Activated CD4-positive, alpha-beta T cell treated with anti-CD3 and anti-CD28 coated beads, Interleukin-2, amount 10 ng/mL, durations not matched to agents 24 days and 14 days (primary cell): ENCODE measurements around the gene LDLRAD4. TPM values are rescaled to one million over a fixed set of nuclear protein-coding genes. Genes with fewer than 3 reads are reported as not detected.

Experiments
- DNase-seq: peaks from one replicate; pipeline ENCODE4 v3.0.0; 2022
- H3K27ac Mint-ChIP-seq: one replicate; pipeline ENCODE4 v1.8.0; 2022; ENCODE audit warnings: mild to moderate bottlenecking, mixed read lengths
- H3K27me3 Mint-ChIP-seq: one replicate; pipeline ENCODE4 v1.8.0; 2022; ENCODE audit warnings: mixed read lengths
- H3K36me3 Mint-ChIP-seq: one replicate; pipeline ENCODE4 v1.8.0; 2022; ENCODE audit warnings: low read depth, mild to moderate bottlenecking, mixed read lengths
- H3K4me1 Mint-ChIP-seq: one replicate; pipeline ENCODE4 v1.8.0; 2021; ENCODE audit warnings: mixed read lengths
- H3K4me3 Mint-ChIP-seq: one replicate; pipeline ENCODE4 v1.8.0; 2022; ENCODE audit warnings: mild to moderate bottlenecking, moderate library complexity, mixed read lengths
- H3K9me3 Mint-ChIP-seq: one replicate; pipeline ENCODE4 v1.8.0; 2021; ENCODE audit warnings: mixed read lengths
- intact Hi-C: fragments of 100-400 bp; cut with micrococcal nuclease; formaldehyde crosslinking; loops from one replicate; pipeline ENCODE4 v1.15.1; 2023
- total RNA-seq: library from RNA; stranded (reverse); gene quantifications from 2 replicates; pipeline ENCODE4 v1.2.3, GENCODE V29; 2022

The LDLRAD4 gene
- total RNA-seq, 1 donor from 2014 or later, result 36.5 TPM

DNA sequence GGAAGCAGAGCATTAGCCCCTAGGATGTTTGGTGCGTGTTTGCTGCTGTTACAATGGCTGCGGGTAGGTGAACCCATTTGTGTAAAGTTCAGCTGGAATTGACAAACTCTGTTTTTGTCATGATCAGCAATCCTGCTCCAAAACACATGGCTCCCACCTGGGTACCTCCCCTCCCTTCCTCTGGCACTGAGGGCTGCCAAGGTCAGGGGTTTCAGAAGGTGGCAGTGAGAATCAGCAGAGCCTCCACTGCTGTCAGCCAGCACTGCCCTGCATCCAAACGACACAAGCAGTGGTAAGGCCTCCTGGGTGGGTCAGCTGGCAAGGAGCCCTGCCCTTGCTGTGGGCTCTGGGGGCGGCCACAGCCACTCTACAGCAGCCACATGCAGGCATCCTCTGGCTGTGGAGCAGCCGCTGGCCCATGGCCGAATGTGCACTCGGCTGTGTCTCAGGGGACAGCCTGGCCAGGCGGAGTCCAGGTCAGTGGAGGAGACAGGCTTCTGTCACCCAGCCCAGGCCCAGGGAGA is 32.8 kb upstream of the LDLRAD4 start:
- H3K9me3 Mint-ChIP-seq, result no peaks in the 10 kb centered on the region
- H3K27ac Mint-ChIP-seq, result no peak overlapping the region
- peaks cover 31% of the 10 kb centered on the region for H3K27me3 Mint-ChIP-seq
- no peak for DNase-seq
- intact Hi-C loops, result no loop called here
- H3K4me1 Mint-ChIP-seq, result peaks cover 2% of the 10 kb centered on the region
- no peak overlapping the region for H3K4me3 Mint-ChIP-seq
- no peaks in the 10 kb centered on the region for H3K36me3 Mint-ChIP-seq

DNA sequence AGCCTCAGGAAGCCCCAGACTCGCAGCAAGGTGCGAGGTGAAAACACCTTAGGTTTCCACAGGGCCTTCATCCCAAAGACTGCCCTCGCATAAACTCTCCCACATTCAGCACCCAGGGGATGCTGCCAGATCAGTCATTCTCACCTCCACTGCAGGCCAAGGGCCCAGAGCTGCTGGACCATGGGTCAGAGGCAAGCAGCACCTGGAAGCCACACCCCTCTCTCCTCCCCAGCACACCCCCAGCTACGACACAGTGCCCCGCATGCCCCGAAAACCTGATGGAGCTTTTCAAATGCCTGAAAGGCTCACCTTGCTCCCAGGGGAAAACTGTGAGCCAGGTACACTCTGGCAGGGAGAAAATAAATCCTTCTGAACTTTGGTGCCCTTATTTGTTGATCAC is 31.9 kb upstream of the LDLRAD4 start:
- peaks cover 25% of the 10 kb centered on the region for H3K27me3 Mint-ChIP-seq
- H3K9me3 Mint-ChIP-seq, result no peaks in the 10 kb centered on the region
- H3K27ac Mint-ChIP-seq, result no peak overlapping the region
- no peaks in the 10 kb centered on the region for H3K36me3 Mint-ChIP-seq
- DNase-seq, result no peak
- H3K4me1 Mint-ChIP-seq, result peaks cover 2% of the 10 kb centered on the region
- no peak overlapping the region for H3K4me3 Mint-ChIP-seq
- intact Hi-C loops, result no loop called here

GRCh38 chr18:13187498-13187897 is 31.1 kb upstream of the LDLRAD4 start:
- Mint-ChIP-seq H3K4me1 (no peaks in the 10 kb centered on the region), H3K9me3 (no peaks in the 10 kb centered on the region), H3K36me3 (no peaks in the 10 kb centered on the region), H3K27me3 (peaks cover 25% of the 10 kb centered on the region), H3K4me3 (no peak overlapping the region), H3K27ac (no peak overlapping the region)
- intact Hi-C loops, result no loop called here
- no peak for DNase-seq

DNA sequence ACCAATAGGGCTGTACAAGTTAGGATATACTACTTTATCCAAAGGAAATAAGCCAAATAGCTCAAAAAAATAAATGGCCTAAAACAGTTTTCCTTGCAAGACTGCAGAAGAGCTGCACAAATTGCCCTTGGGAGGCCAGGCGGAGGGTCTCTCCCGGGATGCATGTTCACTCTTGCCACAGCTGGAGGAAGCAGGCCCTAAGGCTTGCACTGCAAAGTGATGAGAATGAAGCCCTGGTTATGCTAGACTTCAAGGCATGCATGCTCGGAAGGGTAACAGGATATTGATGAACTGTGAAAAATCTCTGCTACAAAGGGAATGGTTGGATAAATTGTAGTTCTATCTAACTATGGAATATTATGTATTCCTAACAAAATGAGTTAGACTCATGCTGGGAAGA is 27.5 kb upstream of the LDLRAD4 start:
- intact Hi-C loops, result no loop called here
- Mint-ChIP-seq H3K27me3 (peaks cover 24% of the 10 kb centered on the region), H3K36me3 (no peaks in the 10 kb centered on the region), H3K4me3 (no peak overlapping the region), H3K27ac (no peak overlapping the region), H3K4me1 (no peaks in the 10 kb centered on the region), H3K9me3 (no peaks in the 10 kb centered on the region)
- no peak for DNase-seq

DNA sequence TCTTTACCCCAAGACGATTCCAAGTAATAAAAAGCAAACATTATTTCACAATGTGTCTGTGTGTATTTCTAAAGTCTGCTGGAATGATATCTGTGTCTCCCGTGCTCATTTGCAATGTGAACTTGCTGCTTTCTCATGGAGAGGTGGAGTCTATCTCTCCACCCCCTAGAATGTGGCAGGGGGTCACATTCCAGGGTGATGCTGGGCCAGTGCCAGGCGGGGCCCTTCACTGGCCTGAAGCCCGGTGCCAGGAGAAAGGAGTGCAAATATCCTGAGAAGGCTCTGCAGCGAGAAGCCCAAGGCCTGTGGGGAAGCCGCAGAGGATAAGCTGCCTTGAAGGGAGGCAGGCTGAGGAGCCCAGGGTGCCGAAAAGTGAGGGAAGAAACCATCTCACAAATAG is 26.8 kb upstream of the LDLRAD4 start:
- intact Hi-C loops, result no loop called here
- Mint-ChIP-seq H3K36me3 (no peaks in the 10 kb centered on the region), H3K27ac (no peak overlapping the region), H3K4me3 (no peak overlapping the region), H3K4me1 (no peaks in the 10 kb centered on the region), H3K9me3 (no peaks in the 10 kb centered on the region), H3K27me3 (peaks cover 29% of the 10 kb centered on the region)
- DNase-seq, result no peak

DNA sequence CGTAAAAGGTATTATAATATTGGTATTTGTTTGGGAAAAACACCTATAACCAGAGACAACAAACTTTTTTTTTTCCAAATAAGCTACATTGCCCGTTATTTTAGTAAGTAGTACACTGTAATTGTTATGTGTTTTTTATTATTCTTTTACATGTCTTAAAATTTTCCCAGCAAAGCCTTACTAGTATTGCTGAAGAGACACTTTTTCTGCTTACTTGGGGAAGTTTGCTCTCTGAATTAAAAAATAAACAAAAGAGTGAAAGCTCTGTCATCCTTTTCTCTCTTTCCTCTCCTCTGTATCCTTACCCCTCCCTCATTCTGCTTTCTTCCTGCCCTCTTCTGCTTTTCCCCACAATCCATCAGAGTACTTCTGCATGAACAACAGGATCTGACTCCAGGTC is 25.6 kb upstream of the LDLRAD4 start:
- peaks cover 32% of the 10 kb centered on the region for H3K27me3 Mint-ChIP-seq
- H3K36me3 Mint-ChIP-seq, result no peaks in the 10 kb centered on the region
- H3K9me3 Mint-ChIP-seq, result peaks cover 2% of the 10 kb centered on the region
- no peak for DNase-seq
- H3K4me3 Mint-ChIP-seq, result no peak overlapping the region
- H3K4me1 Mint-ChIP-seq, result no peaks in the 10 kb centered on the region
- no peak overlapping the region for H3K27ac Mint-ChIP-seq
- intact Hi-C loops, result no loop called here

DNA sequence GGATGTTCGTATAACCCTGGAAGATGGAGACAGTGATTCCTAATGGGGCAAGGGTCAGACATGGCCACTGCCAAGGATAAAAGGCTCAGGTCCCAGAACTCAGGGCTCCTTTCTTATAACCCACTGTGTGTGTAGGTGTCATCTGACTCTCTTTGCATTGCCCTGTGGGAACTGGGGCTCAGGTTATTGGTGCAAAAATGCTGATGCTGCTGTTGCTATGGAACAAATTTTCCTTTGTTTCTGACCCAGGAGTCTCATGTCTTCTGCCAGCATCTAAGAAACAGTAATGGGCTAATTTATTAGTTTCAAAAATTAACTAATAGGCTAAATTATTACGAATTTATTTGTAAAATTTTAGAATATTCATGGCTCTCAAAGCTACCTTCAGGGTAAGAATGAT is 24.3 kb upstream of the LDLRAD4 start:
- peaks cover 2% of the 10 kb centered on the region for H3K36me3 Mint-ChIP-seq
- H3K4me3 Mint-ChIP-seq, result no peak overlapping the region
- H3K27me3 Mint-ChIP-seq, result peaks cover 32% of the 10 kb centered on the region
- H3K4me1 Mint-ChIP-seq, result no peaks in the 10 kb centered on the region
- H3K9me3 Mint-ChIP-seq, result peaks cover 7% of the 10 kb centered on the region
- DNase-seq, result no peak
- H3K27ac Mint-ChIP-seq, result no peak overlapping the region
- intact Hi-C loops, result no loop called here

DNA sequence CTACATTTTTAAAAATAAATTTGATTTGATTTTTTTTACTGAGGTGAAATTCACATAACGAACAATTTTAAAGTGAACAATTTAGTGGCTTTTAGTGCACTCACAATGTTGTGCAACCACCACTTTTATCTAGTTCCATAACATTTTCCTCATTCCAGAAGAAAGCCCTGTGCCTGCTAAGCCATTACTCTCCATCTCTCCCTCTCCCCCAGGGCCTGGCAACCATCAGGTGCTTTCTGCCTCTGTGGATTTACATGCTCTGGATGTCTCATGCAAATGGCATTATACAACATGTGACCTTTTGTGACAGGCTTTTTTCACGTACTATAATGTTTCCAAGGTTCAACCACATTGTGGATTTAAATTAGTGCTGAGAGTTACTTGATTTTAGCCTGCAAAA is 19.9 kb upstream of the LDLRAD4 start:
- H3K27ac Mint-ChIP-seq, result no peak overlapping the region
- intact Hi-C loops, result no loop called here
- H3K36me3 Mint-ChIP-seq, result peaks cover 5% of the 10 kb centered on the region
- H3K4me3 Mint-ChIP-seq, result no peak overlapping the region
- peaks cover 31% of the 10 kb centered on the region for H3K27me3 Mint-ChIP-seq
- H3K9me3 Mint-ChIP-seq, result peaks cover 13% of the 10 kb centered on the region
- H3K4me1 Mint-ChIP-seq, result no peaks in the 10 kb centered on the region
- DNase-seq, result no peak

GRCh38 chr18:13199169-13199568 is 19.4 kb upstream of the LDLRAD4 start:
- peaks cover 5% of the 10 kb centered on the region for H3K36me3 Mint-ChIP-seq
- no peaks in the 10 kb centered on the region for H3K4me1 Mint-ChIP-seq
- peaks cover 29% of the 10 kb centered on the region for H3K27me3 Mint-ChIP-seq
- intact Hi-C loops, result no loop called here
- H3K9me3 Mint-ChIP-seq, result peaks cover 13% of the 10 kb centered on the region
- no peak for DNase-seq
- H3K4me3 Mint-ChIP-seq, result no peak overlapping the region
- no peak overlapping the region for H3K27ac Mint-ChIP-seq

GRCh38 chr18:13201292-13201691 is 17.3 kb upstream of the LDLRAD4 start:
- Mint-ChIP-seq H3K27ac (no peak overlapping the region), H3K36me3 (peaks cover 5% of the 10 kb centered on the region), H3K9me3 (peaks cover 13% of the 10 kb centered on the region), H3K4me3 (no peak overlapping the region), H3K4me1 (no peaks in the 10 kb centered on the region), H3K27me3 (peaks cover 32% of the 10 kb centered on the region)
- no peak for DNase-seq
- intact Hi-C loops, result no loop called here

- peaks cover 5% of the 10 kb centered on the region for H3K4me1 Mint-ChIP-seq
These were observed 16.0 kb upstream of the LDLRAD4 start for GRCh38 chr18:13202571-13202970.

GRCh38 chr18:13206301-13206700 is 12.3 kb upstream of the LDLRAD4 start:
- H3K36me3 Mint-ChIP-seq, result no peaks in the 10 kb centered on the region
- peaks cover 34% of the 10 kb centered on the region for H3K27me3 Mint-ChIP-seq

More at GRCh38 chr18:13202571-13202970, 16.0 kb upstream of the LDLRAD4 start:
- Mint-ChIP-seq H3K4me3 (no peak overlapping the region), H3K36me3 (peaks cover 5% of the 10 kb centered on the region), H3K27ac (no peak overlapping the region), H3K27me3 (peaks cover 32% of the 10 kb centered on the region), H3K9me3 (peaks cover 13% of the 10 kb centered on the region)
- DNase-seq, result no peak
- intact Hi-C loops, result no loop called here

GRCh38 chr18:13207294-13207693 is 11.3 kb upstream of the LDLRAD4 start:
- no peaks in the 10 kb centered on the region for H3K36me3 Mint-ChIP-seq
- intact Hi-C loops, result no loop called here
- H3K9me3 Mint-ChIP-seq, result no peaks in the 10 kb centered on the region
- no peak overlapping the region for H3K27ac Mint-ChIP-seq
- H3K27me3 Mint-ChIP-seq, result peaks cover 38% of the 10 kb centered on the region
- peaks cover 8% of the 10 kb centered on the region for H3K4me1 Mint-ChIP-seq
- no peak for DNase-seq
- no peak overlapping the region for H3K4me3 Mint-ChIP-seq

More at GRCh38 chr18:13206301-13206700, 12.3 kb upstream of the LDLRAD4 start:
- intact Hi-C loops, result no loop called here
- H3K9me3 Mint-ChIP-seq, result no peaks in the 10 kb centered on the region
- no peak overlapping the region for H3K4me3 Mint-ChIP-seq
- DNase-seq, result no peak
- no peak overlapping the region for H3K27ac Mint-ChIP-seq
- H3K4me1 Mint-ChIP-seq, result peaks cover 8% of the 10 kb centered on the region

DNA sequence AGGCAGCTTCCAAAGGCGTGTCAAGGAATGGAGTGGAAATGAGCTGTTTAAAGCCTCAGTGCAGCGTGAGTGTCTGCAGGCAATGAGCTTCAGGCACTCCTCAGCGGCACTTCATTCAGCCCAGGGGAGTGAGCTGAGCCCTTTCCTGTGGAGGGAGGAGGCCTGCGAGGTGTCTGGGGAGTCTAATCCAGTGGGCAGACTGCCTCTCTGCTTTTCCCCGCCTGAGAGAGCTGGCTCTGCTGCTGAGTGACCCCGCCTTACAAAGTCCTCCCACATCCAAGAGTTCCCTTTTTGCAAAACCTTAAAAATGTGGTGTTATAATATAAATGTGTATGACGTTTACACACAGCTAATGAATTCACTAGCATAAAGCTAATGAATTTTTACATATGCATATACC is 7.0 kb upstream of the LDLRAD4 start:
- intact Hi-C loops, result no loop called here
- Mint-ChIP-seq H3K27me3 (peaks cover 45% of the 10 kb centered on the region), H3K4me3 (no peak overlapping the region)

GRCh38 chr18:13213036-13213795 is 5.3 kb upstream of the LDLRAD4 start:
- no peak overlapping the region for H3K27ac Mint-ChIP-seq
- H3K36me3 Mint-ChIP-seq, result no peaks in the 10 kb centered on the region
- no peak overlapping the region for H3K4me3 Mint-ChIP-seq
- DNase-seq, result no peak
- H3K9me3 Mint-ChIP-seq, result no peaks in the 10 kb centered on the region
- H3K4me1 Mint-ChIP-seq, result peaks cover 7% of the 10 kb centered on the region
- H3K27me3 Mint-ChIP-seq, result peaks cover 39% of the 10 kb centered on the region
- intact Hi-C loops, result no loop called here

More for the DNA sequence above, 7.0 kb upstream of the LDLRAD4 start:
- Mint-ChIP-seq H3K9me3 (no peaks in the 10 kb centered on the region), H3K4me1 (peaks cover 12% of the 10 kb centered on the region), H3K27ac (no peak overlapping the region), H3K36me3 (no peaks in the 10 kb centered on the region)
- DNase-seq, result no peak
